Nephron progenitor cell (in vitro differentiated cells): ENCODE results near the gene LAMA2.

Source experiments
- DNase-seq: peaks from one replicate; pipeline ENCODE4 v3.0.0; 2021
- H3K27ac Mint-ChIP-seq: 2 replicates; pipeline ENCODE4 v1.8.0; 2021; ENCODE audit warnings: mild to moderate bottlenecking, moderate library complexity, mixed read lengths
- H3K27me3 Mint-ChIP-seq: 2 replicates; pipeline ENCODE4 v1.8.0; 2021; ENCODE audit warnings: mild to moderate bottlenecking, low read depth, mixed read lengths; ENCODE audit not compliant: poor library complexity
- H3K36me3 Mint-ChIP-seq: 2 replicates; pipeline ENCODE4 v1.8.0; 2021; ENCODE audit warnings: low read depth, mixed read lengths
- H3K4me1 Mint-ChIP-seq: 2 replicates; pipeline ENCODE4 v1.8.0; 2021; ENCODE audit warnings: mixed read lengths
- H3K4me3 Mint-ChIP-seq: 2 replicates; pipeline ENCODE4 v1.8.0; 2021; ENCODE audit warnings: mild to moderate bottlenecking, moderate library complexity, mixed read lengths
- H3K9me3 Mint-ChIP-seq: 2 replicates; pipeline ENCODE4 v1.8.0; 2021; ENCODE audit warnings: mild to moderate bottlenecking, moderate library complexity, mixed read lengths
- CTCF ChIP-seq: fragments of 200-600 bp; sonication (generic); IDR thresholded peaks from 2 replicates; pipeline ENCODE4 v1.5.0; 2021; ENCODE audit warnings: antibody characterized with exemption

Gene LAMA2

GRCh38 chr6:129498950-129499842, 616.3 kb downstream of the LAMA2 start:
- Mint-ChIP-seq H3K9me3 (no peaks in the 10 kb centered on the region), H3K27me3 (peaks cover 7% of the 10 kb centered on the region), H3K4me3 (no peak overlapping the region), H3K36me3 (no peaks in the 10 kb centered on the region), H3K27ac (no peak overlapping the region), H3K4me1 (peaks cover 37% of the 10 kb centered on the region)
- peak; percentile 27 for DNase-seq
- peak; percentile 67 for TF ChIP-seq CTCF

- H3K27ac Mint-ChIP-seq: no peak overlapping the region
- no peaks in the 10 kb centered on the region for H3K9me3 Mint-ChIP-seq
- H3K27me3 Mint-ChIP-seq: peaks cover 10% of the 10 kb centered on the region
- no peak overlapping the region for H3K4me3 Mint-ChIP-seq
- peaks cover 37% of the 10 kb centered on the region for H3K4me1 Mint-ChIP-seq
- DNase-seq: no peak
- TF ChIP-seq CTCF: no peak
- no peaks in the 10 kb centered on the region for H3K36me3 Mint-ChIP-seq
Measured at GRCh38 chr6:129499843-129500219, 616.9 kb downstream of the LAMA2 start.

GRCh38 chr6:129500958-129501739, 618.2 kb downstream of the LAMA2 start:
- TF ChIP-seq CTCF: peak; percentile 27
- H3K36me3 Mint-ChIP-seq: no peaks in the 10 kb centered on the region
- H3K4me3 Mint-ChIP-seq: no peak overlapping the region
- H3K4me1 Mint-ChIP-seq: peaks cover 37% of the 10 kb centered on the region
- peaks cover 8% of the 10 kb centered on the region for H3K27me3 Mint-ChIP-seq
- no peaks in the 10 kb centered on the region for H3K9me3 Mint-ChIP-seq
- H3K27ac Mint-ChIP-seq: no peak overlapping the region
- peak; percentile 27 for DNase-seq

GRCh38 chr6:129501740-129502660, 619.1 kb downstream of the LAMA2 start:
- no peaks in the 10 kb centered on the region for H3K9me3 Mint-ChIP-seq
- no peak for DNase-seq
- TF ChIP-seq CTCF: no peak
- no peaks in the 10 kb centered on the region for H3K36me3 Mint-ChIP-seq
- H3K4me1 Mint-ChIP-seq: peaks cover 37% of the 10 kb centered on the region
- H3K27ac Mint-ChIP-seq: no peak overlapping the region
- H3K4me3 Mint-ChIP-seq: no peak overlapping the region
- peaks cover 7% of the 10 kb centered on the region for H3K27me3 Mint-ChIP-seq

GRCh38 chr6:129504456-129504855, 621.5 kb downstream of the LAMA2 start:
- H3K4me1 Mint-ChIP-seq: peaks cover 29% of the 10 kb centered on the region
- H3K27me3 Mint-ChIP-seq: peaks cover 3% of the 10 kb centered on the region
- no peak for TF ChIP-seq CTCF
- H3K9me3 Mint-ChIP-seq: no peaks in the 10 kb centered on the region
- no peaks in the 10 kb centered on the region for H3K36me3 Mint-ChIP-seq
- H3K4me3 Mint-ChIP-seq: no peak overlapping the region
- H3K27ac Mint-ChIP-seq: no peak overlapping the region
- DNase-seq: no peak
